ENCODE results near the gene RXRA. TPM values are rescaled to one million over a fixed set of nuclear protein-coding genes. Genes with fewer than 3 reads are reported as not detected.

RXRA gene
- total and polyA plus RNA-seq, 10 donors, result 10.9 to 116 (median 81.0) TPM

GRCh38 chr9:134386951-134387831 lies 60.9 kb downstream of the RXRA start:
- intact Hi-C loops (cut with DNase I; ENCODE audit: low total_unique reads), result no loop called here
- Histone ChIP-seq H3K9me3 (no peaks in the 10 kb centered on the region), H3K4me1 (peaks cover 75 to 100% (median 93%) of the 10 kb centered on the region in 6 donors), H3K27ac (peak overlapping the region in 5 of 8 donors; percentile 19 to 66 (median 45)), H3K4me3 (no peak overlapping the region), H3K36me3 (peaks cover 0 to 9% (median 0%) of the 10 kb centered on the region in 6 donors), H3K27me3 (replicated peaks in 1 of 7) (no peaks in the 10 kb centered on the region)
- peak in 2 of 3 donors; percentile 23 to 50 for TF ChIP-seq POLR2AphosphoS5 (IDR thresholded peaks at IDR 0.05)
- no peak for TF ChIP-seq POLR2A (IDR thresholded peaks at IDR 0.05)
- no peak for TF ChIP-seq CTCF (IDR thresholded peaks at IDR 0.05 in 8 of 11, conservative IDR thresholded peaks at IDR 0.05 in 3 of 11)
- whole genome bisulfite sequencing, 5 donors, result 66 to 84% (median 76%) methylated on average over 21 to 38 of the region's 38 CpGs
- DNase-seq, result no peak

GRCh38 chr9:134388289-134388808 lies 62.1 kb downstream of the RXRA start:
- TF ChIP-seq CTCF (IDR thresholded peaks at IDR 0.05 in 8 of 11, conservative IDR thresholded peaks at IDR 0.05 in 3 of 11) (no peak), POLR2AphosphoS5 (IDR thresholded peaks at IDR 0.05) (no peak), POLR2A (IDR thresholded peaks at IDR 0.05) (no peak)
- no peaks in the 10 kb centered on the region for H3K9me3 ChIP-seq
- intact Hi-C loops (cut with DNase I; ENCODE audit: low total_unique reads), result no loop called here
- H3K36me3 ChIP-seq, result peaks cover 0 to 9% (median 0%) of the 10 kb centered on the region in 6 donors
- no peak overlapping the region for H3K4me3 ChIP-seq
- H3K27ac ChIP-seq, result peak overlapping the region in 2 of 8 donors; percentile 8 to 98
- H3K27me3 ChIP-seq (replicated peaks in 1 of 7), result no peaks in the 10 kb centered on the region
- H3K4me1 ChIP-seq, result peaks cover 77 to 100% (median 93%) of the 10 kb centered on the region in 6 donors
- 88 to 93% (median 92%) methylated on average over 11 to 15 of the region's 15 CpGs for WGBS, 5 donors
- DNase-seq, result no peak

- Histone ChIP-seq H3K4me1 (peaks cover 81 to 100% (median 92%) of the 10 kb centered on the region in 6 donors), H3K27ac (peak overlapping the region in 1 of 8 donors; percentile 98), H3K9me3 (no peaks in the 10 kb centered on the region), H3K4me3 (no peak overlapping the region), H3K36me3 (peaks cover 0 to 9% (median 0%) of the 10 kb centered on the region in 6 donors), H3K27me3 (replicated peaks in 1 of 7) (no peaks in the 10 kb centered on the region)
- TF ChIP-seq CTCF (IDR thresholded peaks at IDR 0.05 in 8 of 11, conservative IDR thresholded peaks at IDR 0.05 in 3 of 11) (no peak), POLR2AphosphoS5 (IDR thresholded peaks at IDR 0.05) (peak in 1 of 3 donors; percentile 30)
- intact Hi-C loops (cut with DNase I; ENCODE audit: low total_unique reads), result no loop called here
- 88 to 93% (median 90%) methylated on average over 16 to 17 of the region's 17 CpGs for WGBS, 5 donors
- DNase-seq, result no peak
Observed at GRCh38 chr9:134388976-134389375, 62.7 kb downstream of the RXRA start.

GRCh38 chr9:134389642-134390041 lies 63.4 kb downstream of the RXRA start:
- Histone ChIP-seq H3K9me3 (no peaks in the 10 kb centered on the region), H3K36me3 (peaks cover 0 to 9% (median 0%) of the 10 kb centered on the region in 6 donors), H3K27ac (peak overlapping the region in 3 of 8 donors; percentile 77 to 98 (median 94)), H3K4me3 (no peak overlapping the region), H3K4me1 (peaks cover 76 to 100% (median 91%) of the 10 kb centered on the region in 6 donors), H3K27me3 (replicated peaks in 1 of 7) (no peaks in the 10 kb centered on the region)
- intact Hi-C loops (cut with DNase I; ENCODE audit: low total_unique reads), result no loop called here
- TF ChIP-seq POLR2A (IDR thresholded peaks at IDR 0.05), result no peak
- peak in 1 of 3 donors; percentile 18 for TF ChIP-seq POLR2AphosphoS5 (IDR thresholded peaks at IDR 0.05)
- no peak for TF ChIP-seq CTCF (IDR thresholded peaks at IDR 0.05 in 8 of 11, conservative IDR thresholded peaks at IDR 0.05 in 3 of 11)
- WGBS, 5 donors, result 83 to 93% (median 87%) methylated on average over 7 to 13 of the region's 13 CpGs
- no peak for DNase-seq

All from spleen (tissue), 11 donors.